Hematopoietic multipotent progenitor cell treated with erythropoietin and hydrocortisone succinate and interleukin-3 and kit ligand, for 17 days (in vitro differentiated cells): Measurements from ENCODE around the gene NME8.
"Not testable (repeated sequence)": the region's sequence is repeated elsewhere in the genome, so short reads cannot be mapped to it uniquely, and the experiment has no call there.

Experiments
- DNase-seq: peaks from one replicate; pipeline ENCODE4 v3.0.0-alpha.2; 2015; ENCODE audit warnings: low spot score

The NME8 gene, protein sequence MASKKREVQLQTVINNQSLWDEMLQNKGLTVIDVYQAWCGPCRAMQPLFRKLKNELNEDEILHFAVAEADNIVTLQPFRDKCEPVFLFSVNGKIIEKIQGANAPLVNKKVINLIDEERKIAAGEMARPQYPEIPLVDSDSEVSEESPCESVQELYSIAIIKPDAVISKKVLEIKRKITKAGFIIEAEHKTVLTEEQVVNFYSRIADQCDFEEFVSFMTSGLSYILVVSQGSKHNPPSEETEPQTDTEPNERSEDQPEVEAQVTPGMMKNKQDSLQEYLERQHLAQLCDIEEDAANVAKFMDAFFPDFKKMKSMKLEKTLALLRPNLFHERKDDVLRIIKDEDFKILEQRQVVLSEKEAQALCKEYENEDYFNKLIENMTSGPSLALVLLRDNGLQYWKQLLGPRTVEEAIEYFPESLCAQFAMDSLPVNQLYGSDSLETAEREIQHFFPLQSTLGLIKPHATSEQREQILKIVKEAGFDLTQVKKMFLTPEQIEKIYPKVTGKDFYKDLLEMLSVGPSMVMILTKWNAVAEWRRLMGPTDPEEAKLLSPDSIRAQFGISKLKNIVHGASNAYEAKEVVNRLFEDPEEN

GRCh38 chr7:37848297-37848696, at the start of gene NME8:
NME8 (plus strand) TSS chr7:37848597; CDS start chr7:37850267, 1,670 bp downstream.
- no peak for DNase-seq

- DNase-seq, result no peak
Measured at GRCh38 chr7:37806152-37806551, 42.2 kb upstream of the NME8 start.

DNA sequence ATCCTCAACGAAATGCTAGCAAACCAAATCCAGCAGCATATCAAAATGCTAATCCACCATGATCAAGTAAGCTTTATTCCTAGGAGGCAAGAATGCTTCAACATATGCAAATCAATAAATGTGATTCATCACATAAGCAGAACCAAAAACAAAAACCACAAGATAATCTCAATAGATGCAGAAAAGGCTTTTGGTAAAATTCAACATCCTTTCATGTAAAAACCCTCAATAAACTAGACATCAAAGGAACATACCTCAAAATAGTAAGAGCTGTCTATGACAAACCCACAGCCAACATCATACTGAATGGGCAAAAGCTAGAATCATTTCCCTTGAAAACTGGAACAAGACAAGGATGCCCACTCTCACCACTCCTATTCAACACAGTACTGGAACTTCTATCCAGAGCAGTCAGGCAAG, 36.2 kb upstream of the NME8 start:
- not testable (repeated sequence) for DNase-seq

DNA sequence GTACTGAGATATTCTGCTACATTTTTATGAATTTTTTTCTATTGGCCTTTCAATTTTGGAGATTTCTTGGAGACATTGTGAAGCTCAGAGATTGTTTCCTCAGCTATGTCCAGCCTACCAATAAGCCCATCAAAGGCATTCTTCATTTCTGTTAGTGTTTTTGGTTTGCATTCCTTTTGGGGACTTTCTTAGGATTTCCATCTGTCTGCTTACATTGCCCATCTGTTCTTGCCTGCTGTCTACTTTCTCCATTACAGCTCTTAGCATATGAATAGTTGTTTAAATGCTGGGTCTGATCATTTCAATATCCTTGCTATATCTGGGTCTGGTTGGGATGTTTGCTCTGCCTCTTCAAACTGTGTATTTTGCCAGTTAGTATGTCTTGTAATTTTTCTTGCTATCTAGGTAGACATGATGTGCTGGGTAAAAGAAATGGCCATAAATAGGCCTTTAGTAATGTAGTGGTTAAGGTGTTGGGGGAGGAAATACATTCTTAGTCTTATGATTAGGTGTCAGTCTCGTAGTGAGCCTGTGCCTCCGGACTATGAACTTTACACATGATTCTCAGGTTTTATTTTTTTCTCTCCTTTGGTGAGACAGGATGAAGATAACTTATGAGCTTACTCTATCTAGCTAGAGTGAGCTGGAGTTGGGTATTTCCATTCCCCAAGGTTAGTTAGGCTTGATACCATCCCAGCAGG, 32.6 kb upstream of the NME8 start:
- no peak for DNase-seq

DNA sequence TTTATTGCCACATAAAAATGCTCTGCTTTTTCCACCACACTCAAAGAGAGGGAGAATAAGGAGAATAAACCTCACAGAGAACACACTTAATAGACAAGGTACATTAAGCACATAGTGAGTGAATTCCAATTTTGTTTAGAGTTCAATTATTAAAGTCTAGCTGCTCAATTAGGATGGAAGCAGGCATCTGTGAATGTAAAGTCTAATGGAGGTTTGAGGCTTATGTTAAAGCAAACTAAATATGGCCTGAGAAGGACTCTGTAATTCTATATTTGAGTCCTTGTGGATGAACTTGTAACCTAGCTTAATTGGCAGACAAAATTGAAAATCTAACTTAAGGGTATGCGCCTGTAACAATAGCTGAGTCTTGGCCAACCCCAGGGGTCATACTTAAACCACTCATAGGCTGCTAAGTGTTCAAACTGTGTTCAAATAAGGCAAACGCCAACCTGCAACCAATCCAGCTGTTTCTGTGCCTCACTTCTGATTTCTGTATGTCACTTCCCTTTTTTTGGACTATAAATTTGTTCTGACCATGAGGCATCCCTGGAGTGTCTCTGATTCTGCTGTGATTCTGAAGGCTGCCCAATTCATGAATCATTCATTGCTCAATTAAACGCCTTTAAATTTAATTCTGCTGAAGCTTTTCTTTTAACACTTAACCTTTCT, 31.3 kb upstream of the NME8 start:
- DNase-seq, result no peak

GRCh38 chr7:37817591-37817960, 30.8 kb upstream of the NME8 start:
- DNase-seq, result peak; percentile 48

GRCh38 chr7:37817996-37818720, 30.2 kb upstream of the NME8 start:
- DNase-seq, result no peak

DNA sequence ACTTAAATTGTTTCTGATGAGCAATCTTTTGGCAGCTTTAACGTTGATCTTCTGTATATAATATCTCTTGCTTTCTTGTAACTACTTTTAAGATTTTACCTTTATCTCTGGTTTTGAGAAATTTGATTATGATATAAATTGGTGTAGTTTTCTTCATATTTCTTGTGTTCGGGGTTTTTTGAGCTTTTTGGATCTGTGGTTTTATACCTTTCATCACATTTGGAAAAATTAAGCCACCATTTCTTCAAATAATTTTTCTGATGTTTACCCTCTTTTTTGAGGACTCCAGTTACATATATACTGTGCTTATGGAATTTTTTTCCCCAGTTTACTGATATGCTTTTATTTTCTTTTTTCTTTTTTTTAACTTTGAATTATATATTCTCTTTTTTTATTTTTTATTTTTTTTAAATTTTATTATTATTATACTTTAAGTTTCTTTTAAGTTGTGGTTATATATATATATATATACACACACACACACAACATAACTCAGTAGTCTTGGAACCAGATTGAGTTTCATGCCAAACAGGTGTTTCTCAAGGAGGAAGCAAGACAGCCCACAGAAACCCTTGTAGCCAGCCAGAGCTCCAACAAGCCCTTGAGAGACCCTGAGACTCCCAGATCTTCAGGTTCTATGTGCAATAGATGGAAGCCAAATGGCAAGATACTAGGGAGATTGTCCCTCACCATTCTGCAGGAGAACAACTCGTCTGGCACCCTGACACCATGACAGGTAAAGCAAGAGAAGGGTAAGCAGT, 27.5 kb upstream of the NME8 start:
- DNase-seq, result no peak

GRCh38 chr7:37822946-37823345, 25.5 kb upstream of the NME8 start:
- no peak for DNase-seq

- DNase-seq, result no peak
Measured at GRCh38 chr7:37823557-37823956, 24.8 kb upstream of the NME8 start.

DNA sequence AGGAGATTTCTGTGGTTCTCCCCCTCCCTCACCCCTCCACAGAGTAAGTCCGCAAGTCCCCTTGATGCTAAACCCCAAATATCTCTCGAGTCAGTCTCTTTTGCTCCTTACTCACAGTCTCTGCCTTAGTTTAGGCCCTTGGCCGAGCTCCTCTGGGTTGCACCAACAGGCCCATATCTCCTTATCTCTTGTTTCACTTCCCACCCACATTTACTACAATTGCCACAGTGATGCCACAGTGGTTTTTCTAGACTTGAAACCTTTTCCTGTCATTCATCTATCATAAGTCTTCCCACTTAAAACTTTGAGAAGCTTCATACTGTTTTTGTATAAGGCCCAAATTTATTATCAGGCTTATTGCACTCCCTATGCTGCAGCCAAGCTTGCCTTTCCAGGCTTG, 23.4 kb upstream of the NME8 start:
- DNase-seq, result no peak

DNA sequence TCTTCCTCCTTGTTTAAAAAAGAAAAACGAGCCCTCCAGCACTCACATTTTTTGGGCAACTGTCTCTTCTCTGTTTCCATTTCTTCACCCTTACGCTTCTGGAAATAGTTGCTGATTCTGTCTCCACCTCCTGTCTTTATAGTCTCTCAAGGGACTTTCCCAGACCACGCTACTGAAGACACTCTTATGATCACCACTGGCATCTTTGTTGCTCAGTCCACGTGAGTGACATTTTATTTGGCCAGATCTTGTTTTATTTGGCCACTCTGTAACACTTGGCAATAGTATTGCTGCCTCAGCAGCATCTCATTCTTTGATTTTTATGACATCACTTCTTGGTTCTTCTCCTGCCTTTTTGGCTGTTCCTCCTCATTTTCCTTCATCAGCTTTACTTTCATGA, 21.6 kb upstream of the NME8 start:
- no peak for DNase-seq

DNA sequence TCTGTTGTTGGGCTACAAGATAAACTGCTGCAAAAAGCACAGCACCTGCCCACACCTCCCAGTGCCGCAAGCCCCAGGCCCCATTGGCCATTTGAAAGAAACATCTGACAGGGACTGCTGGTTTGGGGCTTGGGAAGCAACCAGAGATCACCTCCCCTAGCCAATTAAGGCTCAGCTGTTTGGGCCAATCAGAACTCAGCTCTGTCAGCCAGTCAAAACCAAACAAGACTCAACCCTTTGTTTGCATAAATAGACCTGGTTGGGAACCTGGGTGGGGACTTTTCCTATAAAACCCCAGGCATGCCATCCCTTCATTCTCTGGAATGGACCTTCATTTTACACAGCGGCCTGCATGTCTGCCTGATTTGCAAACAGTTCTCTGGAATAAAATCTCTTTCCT, 17.2 kb upstream of the NME8 start:
- peak; percentile 13 for DNase-seq

GRCh38 chr7:37832194-37832593, 16.2 kb upstream of the NME8 start:
- DNase-seq, result peak; percentile 92

DNA sequence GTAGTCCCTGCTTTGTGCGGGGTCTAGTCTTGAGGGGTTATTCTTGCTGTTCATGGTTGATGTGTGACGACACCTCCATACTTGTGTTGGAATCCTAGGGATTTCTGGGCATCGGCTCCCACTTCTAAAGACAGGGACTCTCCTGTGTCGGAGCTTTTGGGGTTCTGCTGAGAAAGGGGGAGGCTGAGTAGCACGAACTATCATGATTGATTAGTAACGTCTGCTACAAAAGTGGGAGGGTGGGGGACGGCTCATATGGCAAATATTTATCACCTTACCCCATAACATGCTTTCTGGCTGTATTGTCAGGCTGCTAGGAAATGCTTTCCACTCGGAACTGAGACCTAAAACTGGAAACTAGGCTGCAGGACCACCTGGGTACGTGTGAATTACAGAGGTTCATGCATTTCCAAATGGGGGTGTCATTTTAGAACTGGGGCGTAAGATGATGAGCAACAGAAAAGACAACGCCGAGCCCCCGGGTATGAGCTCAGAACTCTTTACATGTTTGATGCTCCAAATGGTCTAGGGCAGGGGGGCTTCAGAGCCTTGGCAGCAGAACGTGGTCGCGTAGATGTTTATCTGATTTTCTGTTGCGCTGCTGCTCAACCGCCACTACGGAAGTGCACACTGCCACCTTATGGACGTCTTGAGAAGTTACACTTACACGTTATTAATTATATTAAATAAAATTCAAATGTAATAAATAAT, 15.1 kb upstream of the NME8 start:
- DNase-seq, result peak; percentile 74

DNA sequence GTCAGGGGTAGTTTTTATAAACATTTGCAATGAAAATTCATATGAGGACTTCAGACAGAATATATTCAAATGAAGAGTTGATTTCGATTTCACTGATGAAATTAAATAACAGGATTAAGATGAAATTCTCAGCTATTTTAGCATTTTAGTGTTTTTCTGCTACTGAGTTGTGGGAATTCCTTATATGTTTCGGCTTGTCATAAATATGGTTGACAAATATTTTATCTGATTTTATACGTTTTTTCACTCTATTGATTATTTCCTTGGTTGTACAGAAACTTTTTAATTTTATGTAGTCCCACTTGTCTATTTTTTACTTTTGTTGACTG, 14.6 kb upstream of the NME8 start:
- no peak for DNase-seq

DNA sequence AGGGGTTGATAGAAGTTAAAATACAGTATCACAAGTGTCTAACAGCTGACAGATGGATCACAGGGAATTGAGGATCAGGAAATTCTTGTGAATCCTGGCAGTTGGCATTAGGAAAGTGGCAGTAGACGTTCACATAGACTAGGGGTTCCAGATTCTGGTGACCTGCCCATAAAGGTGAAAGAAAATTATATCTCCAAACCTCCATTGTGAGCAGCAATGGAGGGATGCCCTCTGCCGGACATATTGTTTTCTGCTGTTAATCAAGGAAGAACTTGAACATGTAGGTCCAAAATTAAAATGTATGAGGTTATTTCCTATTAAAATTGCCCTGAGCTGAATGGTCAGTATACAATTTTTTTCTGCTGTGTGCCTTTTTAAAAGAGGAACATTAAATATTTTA, 5.1 kb downstream of the NME8 start:
- no peak for DNase-seq

- DNase-seq, result no peak
Measured at GRCh38 chr7:37882086-37882485, 33.7 kb downstream of the NME8 start.

DNA sequence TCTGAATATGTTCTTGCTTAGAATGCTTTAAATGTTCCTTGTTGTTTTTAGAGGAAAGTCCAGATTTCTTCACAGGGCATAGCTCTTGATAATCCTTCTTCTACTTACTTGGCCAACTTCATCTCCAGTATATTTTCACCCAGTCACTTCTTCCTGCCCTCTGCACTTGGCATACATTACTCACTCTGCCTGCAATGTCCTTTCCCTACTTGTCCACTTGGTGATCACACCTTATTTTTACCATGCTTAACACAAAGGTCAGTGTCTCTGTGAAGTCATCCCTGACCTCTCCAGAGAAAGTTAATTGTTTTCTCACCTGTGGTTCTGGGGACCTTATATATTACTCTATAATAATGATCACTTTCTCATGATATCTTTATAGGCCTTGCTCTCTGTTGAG, 45.0 kb downstream of the NME8 start:
- DNase-seq, result no peak

GRCh38 chr7:37894671-37895070, 46.3 kb downstream of the NME8 start:
- DNase-seq, result no peak
